ENCODE measurements around the gene KIRREL3.

DNA sequence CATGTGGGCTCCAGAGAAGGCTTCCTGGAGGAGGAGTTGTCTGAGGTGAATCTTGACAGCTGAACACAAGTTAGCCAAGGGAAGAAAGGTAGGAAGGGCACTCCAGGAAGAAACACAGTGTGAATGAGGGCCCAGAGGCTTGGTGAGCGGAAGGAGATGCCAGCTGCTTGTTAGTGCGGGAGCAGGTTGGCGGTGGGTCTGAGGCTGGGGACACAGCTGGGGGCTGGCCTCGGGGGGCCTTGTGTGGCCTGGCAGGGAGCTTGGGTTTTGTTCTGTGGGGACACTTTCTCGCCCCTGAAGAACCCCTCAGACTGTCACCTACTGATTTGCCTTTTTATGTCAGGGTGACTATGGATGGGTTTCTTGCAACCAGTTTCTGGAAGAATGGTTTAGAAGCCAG, 485.1 kb downstream of the KIRREL3 start:
- TF ChIP-seq EZH2 (IDR thresholded peaks at IDR 0.05; ENCODE audit: borderline replicate concordance, low read depth, low read length, severe bottlenecking) (no peak), MYC (IDR thresholded peaks at IDR 0.05; ENCODE audit: low read depth, low read length) (no peak), POLR2A (IDR thresholded peaks at IDR 0.05; ENCODE audit: low read depth, low read length) (no peak)
- TF ChIP-seq, protein P1, sequence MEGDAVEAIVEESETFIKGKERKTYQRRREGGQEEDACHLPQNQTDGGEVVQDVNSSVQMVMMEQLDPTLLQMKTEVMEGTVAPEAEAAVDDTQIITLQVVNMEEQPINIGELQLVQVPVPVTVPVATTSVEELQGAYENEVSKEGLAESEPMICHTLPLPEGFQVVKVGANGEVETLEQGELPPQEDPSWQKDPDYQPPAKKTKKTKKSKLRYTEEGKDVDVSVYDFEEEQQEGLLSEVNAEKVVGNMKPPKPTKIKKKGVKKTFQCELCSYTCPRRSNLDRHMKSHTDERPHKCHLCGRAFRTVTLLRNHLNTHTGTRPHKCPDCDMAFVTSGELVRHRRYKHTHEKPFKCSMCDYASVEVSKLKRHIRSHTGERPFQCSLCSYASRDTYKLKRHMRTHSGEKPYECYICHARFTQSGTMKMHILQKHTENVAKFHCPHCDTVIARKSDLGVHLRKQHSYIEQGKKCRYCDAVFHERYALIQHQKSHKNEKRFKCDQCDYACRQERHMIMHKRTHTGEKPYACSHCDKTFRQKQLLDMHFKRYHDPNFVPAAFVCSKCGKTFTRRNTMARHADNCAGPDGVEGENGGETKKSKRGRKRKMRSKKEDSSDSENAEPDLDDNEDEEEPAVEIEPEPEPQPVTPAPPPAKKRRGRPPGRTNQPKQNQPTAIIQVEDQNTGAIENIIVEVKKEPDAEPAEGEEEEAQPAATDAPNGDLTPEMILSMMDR (IDR thresholded peaks at IDR 0.05; ENCODE audit: extremely low read depth in 1 of 2, insufficient read depth in 1 of 2, low read depth in 1 of 2, low read length in 2 of 2): no peak

Data from endothelial cell of umbilical vein (primary cell).